T-helper 22 cell (primary cell): ENCODE data around the gene KIDINS220.
"Not testable (repeated sequence)": the region's sequence is repeated elsewhere in the genome, so short reads cannot be mapped to it uniquely, and the experiment has no call there.

ENCODE experiments used
- DNase-seq: peaks from one replicate; pipeline ENCODE4 v3.0.0-alpha.2; 2020; ENCODE audit warnings: low read depth

KIDINS220 gene

DNA sequence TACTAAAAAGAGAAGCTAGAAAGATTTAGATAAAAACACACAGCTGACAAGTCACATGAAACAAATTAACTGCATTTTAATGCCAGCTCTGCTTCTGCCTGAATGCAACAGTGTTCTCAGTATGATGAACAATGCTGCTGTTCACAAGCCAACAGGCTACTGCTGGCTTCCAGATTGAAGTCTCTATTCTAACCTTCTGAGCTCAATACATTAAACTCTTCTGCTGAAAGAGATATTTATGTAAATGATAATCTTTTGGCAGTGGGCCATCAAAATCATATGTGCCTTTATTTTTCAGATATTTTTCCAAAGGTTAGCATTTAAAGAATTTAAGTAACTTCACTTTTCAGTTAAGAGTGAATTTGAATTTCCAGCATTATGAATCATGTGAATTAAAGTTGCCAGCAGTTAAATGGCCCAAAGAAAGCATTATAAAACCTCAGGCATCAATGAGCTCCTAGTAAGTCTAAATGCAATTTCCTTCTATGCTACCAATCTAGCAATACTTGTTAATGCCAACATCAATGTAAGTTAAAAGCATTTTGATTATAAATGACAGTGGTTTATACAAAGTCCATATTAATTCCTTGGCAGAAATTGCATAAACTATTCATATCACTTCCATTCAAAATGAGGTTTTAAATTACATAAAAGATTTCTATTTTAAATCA is 83.2 kb downstream of the KIDINS220 start:
- DNase-seq, result no peak

DNA sequence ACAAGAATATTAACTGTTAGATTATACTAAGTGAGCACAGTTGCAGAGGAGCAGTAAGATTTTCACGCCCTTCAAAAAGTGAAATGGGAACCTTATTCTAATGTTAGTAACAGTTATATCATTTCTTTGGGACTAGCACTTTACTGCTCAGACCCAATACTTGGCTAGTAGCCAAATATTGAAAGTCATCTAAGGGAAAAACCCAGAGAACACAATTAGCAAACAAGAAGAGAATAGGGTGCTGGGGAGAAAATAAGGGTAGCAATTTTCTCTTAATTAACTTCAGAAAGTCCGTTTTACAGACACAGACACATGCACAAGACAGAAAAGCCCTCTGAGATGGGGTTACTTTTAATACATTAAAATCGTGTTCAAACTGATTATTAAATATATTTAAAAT is 83.8 kb downstream of the KIDINS220 start:
- no peak for DNase-seq

DNA sequence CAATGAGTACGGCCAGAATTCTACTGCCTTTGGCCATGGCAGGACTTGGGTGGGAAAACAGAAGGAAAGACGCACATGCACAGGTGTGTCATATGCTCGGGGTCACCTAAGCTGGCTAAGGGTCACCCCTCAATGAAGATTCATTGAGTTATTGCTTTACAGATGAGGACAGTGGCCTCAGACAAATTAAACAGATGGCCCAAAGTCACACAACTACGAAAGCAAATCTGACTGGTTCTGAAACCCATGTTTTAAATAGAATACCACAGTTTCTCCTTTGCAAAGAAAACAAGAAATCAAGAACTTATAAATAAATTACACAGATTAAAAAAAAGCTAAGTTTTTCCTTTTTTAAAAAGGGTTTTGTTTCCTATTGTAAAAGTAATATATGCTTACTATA is 85.0 kb downstream of the KIDINS220 start:
- no peak for DNase-seq

GRCh38 chr2:8750221-8750620 is 87.2 kb downstream of the KIDINS220 start:
- DNase-seq, result no peak

GRCh38 chr2:8743261-8743660 is 94.2 kb downstream of the KIDINS220 start:
- no peak for DNase-seq

- no peak for DNase-seq
Measured at GRCh38 chr2:8740136-8740535, 97.3 kb downstream of the KIDINS220 start.

GRCh38 chr2:8737571-8738175 is 99.7 kb downstream of the KIDINS220 start:
- DNase-seq, result no peak

- no peak for DNase-seq
Measured at GRCh38 chr2:8732601-8733000, 104.8 kb downstream of the KIDINS220 start.

DNA sequence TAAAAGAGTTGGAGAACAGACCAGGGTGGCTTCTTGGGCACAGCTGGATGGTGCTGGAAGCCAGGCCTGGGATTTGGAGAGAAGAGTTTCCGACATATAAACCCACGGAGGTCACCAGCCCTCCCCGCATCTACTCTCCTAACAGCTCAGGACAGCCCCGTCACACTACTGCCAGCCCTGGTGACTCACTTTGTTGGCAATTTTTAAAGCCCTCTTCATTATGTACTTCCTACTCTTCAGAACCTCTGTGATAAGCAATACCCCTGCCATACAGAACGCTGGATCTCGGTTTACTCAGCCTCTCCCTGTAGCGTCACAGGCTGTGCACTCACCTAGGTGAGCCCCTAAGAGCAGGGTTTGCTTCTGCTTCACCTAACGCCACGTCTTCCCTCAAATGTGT is 107.5 kb downstream of the KIDINS220 start:
- no peak for DNase-seq

DNA sequence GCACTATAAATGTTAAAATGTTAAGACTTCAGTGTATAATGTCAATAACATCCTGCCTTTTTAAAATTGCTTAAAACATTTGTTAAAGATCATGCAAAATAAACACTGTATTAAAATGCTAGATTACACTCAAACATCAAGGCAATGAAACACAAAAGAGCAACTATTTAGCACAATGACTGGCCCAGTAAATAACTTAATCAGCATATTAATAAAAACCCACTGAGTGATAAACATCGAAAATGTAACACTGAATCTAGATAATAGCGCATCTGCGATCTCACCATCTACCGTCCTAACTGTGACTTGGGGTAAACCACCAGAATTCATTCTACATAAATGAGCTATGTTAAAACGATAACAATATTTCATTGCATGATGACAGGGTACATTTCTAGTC is 108.3 kb downstream of the KIDINS220 start:
- DNase-seq, result not testable (repeated sequence)

DNA sequence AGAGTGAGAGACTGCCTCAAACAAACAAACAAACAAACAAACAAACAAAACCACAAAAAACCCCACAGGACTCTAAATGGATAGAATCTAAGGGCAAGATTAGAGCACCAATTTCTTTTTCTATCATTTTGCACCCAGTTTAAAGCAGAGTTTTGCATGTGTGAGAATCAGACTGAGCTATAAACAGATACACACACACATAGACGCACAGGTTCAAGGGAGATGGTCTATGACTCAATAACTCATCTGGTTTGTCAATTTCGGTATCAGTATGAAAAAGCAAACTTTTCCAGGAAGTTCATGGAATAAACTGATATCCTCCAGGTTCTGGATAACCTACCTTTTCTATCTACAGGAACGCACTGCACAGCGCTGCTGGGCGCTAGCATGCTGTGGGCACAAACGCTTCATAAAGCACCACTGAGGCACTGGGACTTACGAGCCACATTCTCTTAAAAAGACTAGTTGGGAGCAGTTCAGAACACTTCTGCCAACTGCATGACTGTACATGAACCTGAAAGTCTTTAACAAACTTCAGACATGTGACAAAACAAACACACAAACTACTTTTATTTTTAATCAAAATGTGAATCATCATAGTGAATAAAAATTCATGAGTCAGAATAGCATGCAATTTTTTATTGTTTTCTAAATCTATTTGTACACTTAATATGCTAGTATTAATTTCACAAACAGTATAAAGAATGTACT is 109.0 kb downstream of the KIDINS220 start:
- no peak for DNase-seq

DNA sequence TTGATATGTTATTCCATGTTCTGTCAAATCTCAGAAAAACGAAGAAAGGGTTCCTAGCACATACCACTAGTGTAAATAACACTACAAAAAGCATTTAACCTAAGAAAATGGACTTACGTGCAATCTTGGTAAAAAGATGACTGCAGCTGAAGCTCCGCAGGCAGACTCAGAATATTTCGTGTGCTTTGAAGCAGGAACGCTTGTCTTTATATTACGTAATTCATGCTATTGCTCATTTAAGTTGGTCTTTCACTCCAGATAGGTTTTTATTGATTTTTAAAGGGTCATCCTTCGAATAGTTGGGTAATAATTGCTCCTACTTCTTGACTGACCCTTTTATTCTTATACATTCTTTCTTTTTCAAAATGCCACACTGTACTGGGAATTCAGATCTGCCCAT is 111.6 kb downstream of the KIDINS220 start:
- no peak for DNase-seq

DNA sequence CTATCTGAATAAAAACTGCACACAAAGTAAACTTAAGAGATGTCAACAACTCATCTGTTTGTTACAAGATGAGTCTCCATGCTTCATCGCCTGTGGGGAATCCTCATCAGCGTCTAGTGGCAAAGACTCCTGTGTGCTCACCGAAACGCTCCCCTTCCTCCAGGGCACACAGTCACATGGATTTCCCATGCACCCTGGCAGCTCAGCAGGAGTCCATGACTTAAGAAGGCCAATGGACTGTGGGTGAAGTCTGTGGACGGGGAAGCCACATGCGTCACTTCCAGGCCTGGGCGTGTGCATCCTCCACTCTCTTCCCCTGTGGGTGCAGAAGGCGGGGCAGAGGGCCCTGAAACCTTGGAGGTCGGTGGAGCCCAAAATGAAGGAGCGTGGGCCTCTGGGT is 114.4 kb downstream of the KIDINS220 start:
- DNase-seq, result no peak

DNA sequence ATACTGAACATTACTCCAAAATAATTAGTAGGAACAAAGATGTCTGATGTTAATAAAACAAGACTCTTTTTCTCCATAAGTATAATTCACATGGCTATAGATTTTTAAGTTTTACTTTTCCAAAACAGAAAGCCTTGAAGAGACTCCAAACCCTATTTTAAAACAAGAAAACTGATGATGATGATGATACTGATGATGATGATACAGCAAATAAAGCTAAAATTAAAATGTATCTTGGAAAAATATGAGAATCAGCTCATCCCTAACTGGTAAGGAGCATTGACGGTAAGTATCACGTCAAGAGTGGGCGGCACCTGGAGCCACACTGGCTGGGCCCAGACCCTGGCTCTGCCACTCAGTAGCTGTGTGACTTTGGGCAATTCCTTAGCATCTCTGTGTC is 116.0 kb downstream of the KIDINS220 start:
- no peak for DNase-seq

- no peak for DNase-seq
Measured at GRCh38 chr2:8720741-8721140, 116.7 kb downstream of the KIDINS220 start.

- no peak for DNase-seq
Measured at GRCh38 chr2:8719528-8719927, 117.9 kb downstream of the KIDINS220 start.

DNA sequence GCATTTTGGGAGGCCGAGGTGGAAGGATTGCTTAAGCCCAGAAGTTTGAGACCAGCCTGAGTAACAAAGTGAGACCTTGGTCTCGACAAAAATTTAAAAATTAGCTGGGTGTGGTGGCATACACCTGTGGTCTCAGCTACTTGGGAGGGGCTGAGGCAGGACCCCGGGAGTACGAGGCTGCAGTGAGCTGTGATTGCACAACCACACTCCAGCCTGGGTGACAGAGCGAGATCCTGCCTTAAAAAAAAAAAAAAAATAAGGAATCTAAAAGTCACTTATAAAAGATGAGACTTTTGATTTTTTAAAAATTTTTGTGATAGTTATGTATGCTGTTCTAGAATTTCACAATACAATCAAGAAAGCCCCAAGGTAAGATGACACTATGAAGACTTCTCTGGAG is 122.4 kb downstream of the KIDINS220 start:
- DNase-seq, result no peak

GRCh38 chr2:8714283-8714682 is 123.1 kb downstream of the KIDINS220 start:
- no peak for DNase-seq

DNA sequence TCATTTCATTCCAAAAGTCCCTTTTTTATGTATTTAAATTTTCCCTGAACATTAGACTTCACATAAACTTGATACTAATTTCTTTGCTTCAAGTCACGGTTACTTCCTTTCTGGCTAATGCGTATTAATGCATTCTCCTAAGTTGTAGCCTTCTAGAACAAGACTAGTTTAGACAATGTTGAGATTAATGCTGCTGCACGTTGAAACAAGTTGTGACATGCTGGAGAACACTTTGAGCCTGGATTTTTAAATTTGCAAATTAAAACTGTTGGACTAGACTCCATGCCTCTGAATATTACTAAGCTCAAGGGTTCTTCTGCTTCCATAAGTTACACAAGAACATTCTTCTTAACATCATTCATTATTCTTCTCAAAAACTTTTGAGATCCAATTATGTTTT is 126.5 kb downstream of the KIDINS220 start:
- no peak for DNase-seq

DNA sequence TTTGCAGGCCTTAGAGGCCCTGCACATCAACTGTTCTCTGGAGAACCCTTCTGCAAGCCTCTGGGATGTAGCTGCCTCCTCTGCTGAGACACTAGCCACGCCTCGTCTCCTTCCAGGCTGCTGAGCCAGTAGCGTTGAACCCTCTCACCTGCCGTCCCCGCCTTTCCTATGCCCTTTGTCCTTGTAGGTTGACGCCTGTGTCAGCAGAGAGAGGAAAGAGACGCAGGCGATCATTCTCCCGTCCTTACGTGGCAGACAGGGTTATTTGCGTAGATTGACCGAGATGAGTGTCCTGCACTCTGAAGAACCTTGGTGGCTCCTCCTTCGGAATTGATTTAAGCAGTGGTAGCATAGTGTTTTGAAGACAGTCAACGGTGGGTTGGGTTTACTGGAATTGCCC is 127.8 kb downstream of the KIDINS220 start:
- DNase-seq, result no peak

- DNase-seq, result no peak
Measured at GRCh38 chr2:8704906-8705305, 132.5 kb downstream of the KIDINS220 start.

- no peak for DNase-seq
Measured at GRCh38 chr2:8701681-8702379, 135.6 kb downstream of the KIDINS220 start.

- no peak for DNase-seq
Measured at GRCh38 chr2:8699839-8700238, 137.6 kb downstream of the KIDINS220 start.
